Hepatocyte (in vitro differentiated cells): Measurements from ENCODE around the gene S100PBP.

Experiments used
- EZH2 ChIP-seq: fragments of 200-600 bp; sonication (generic); IDR thresholded peaks from 2 replicates; pipeline ENCODE4 v1.6.1; 2016; ENCODE audit warnings: antibody characterized with exemption, mild to moderate bottlenecking, borderline replicate concordance
- EZH2phosphoT487 ChIP-seq: fragments of 200-600 bp; sonication (generic); IDR thresholded peaks from one replicate; pipeline ENCODE4 v1.6.1; 2018; ENCODE audit warnings: antibody characterized with exemption, mild to moderate bottlenecking, low read depth, moderate library complexity; ENCODE audit not compliant: unreplicated experiment, severe bottlenecking
- TF ChIP-seq, protein P1 (sequence below): fragments of 200-600 bp; sonication (generic); IDR thresholded peaks from 2 replicates; pipeline ENCODE4 v1.5.1; 2016; ENCODE audit warnings: antibody characterized with exemption, mild to moderate bottlenecking; ENCODE audit not compliant: poor library complexity

- TF ChIP-seq, protein P1, sequence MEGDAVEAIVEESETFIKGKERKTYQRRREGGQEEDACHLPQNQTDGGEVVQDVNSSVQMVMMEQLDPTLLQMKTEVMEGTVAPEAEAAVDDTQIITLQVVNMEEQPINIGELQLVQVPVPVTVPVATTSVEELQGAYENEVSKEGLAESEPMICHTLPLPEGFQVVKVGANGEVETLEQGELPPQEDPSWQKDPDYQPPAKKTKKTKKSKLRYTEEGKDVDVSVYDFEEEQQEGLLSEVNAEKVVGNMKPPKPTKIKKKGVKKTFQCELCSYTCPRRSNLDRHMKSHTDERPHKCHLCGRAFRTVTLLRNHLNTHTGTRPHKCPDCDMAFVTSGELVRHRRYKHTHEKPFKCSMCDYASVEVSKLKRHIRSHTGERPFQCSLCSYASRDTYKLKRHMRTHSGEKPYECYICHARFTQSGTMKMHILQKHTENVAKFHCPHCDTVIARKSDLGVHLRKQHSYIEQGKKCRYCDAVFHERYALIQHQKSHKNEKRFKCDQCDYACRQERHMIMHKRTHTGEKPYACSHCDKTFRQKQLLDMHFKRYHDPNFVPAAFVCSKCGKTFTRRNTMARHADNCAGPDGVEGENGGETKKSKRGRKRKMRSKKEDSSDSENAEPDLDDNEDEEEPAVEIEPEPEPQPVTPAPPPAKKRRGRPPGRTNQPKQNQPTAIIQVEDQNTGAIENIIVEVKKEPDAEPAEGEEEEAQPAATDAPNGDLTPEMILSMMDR, result no peak
- TF ChIP-seq EZH2phosphoT487 (no peak), EZH2 (no peak)
These were observed 87.3 kb downstream of the S100PBP start for GRCh38 chr1:32904797-32905196.
